Iris pigment epithelial cell (primary cell): ENCODE data around the gene MCEMP1.
A peak's percentile ranks its signal among the peaks of the same experiment; 100 is the strongest.

Source experiments
- DNase-seq: peaks from one replicate; pipeline ENCODE4 v3.0.0-alpha.2; 2011; ENCODE audit warnings: low read depth

Gene MCEMP1

GRCh38 chr19:7697721-7698287 lies 20.9 kb downstream of the MCEMP1 start:
- no peak for DNase-seq

- no peak for DNase-seq
These were observed 21.7 kb downstream of the MCEMP1 start for GRCh38 chr19:7698583-7698982.

GRCh38 chr19:7699003-7699402 lies 22.1 kb downstream of the MCEMP1 start:
- DNase-seq, result no peak

- DNase-seq, result peak; percentile 17
These were observed 22.8 kb downstream of the MCEMP1 start for GRCh38 chr19:7699417-7700401.

GRCh38 chr19:7701049-7701653 lies 24.3 kb downstream of the MCEMP1 start:
- DNase-seq, result no peak

- no peak for DNase-seq
These were observed 25.0 kb downstream of the MCEMP1 start, which contains the start of gene FCER2 for GRCh38 chr19:7701654-7702457. TSS of gene FCER2 (minus strand) at chr19:7702131. CDS start at chr19:7699760, 2,371 bp downstream.

GRCh38 chr19:7703332-7703731 lies 26.4 kb downstream of the MCEMP1 start:
- no peak for DNase-seq

- DNase-seq, result no peak
These were observed 27.6 kb downstream of the MCEMP1 start for GRCh38 chr19:7704280-7705060.

- DNase-seq, result no peak
These were observed 28.7 kb downstream of the MCEMP1 start for GRCh38 chr19:7705387-7706187.

GRCh38 chr19:7706188-7706954 lies 29.5 kb downstream of the MCEMP1 start:
- no peak for DNase-seq

- DNase-seq, result no peak
These were observed 30.1 kb downstream of the MCEMP1 start for GRCh38 chr19:7706955-7707456.

- no peak for DNase-seq
These were observed 33.1 kb downstream of the MCEMP1 start for GRCh38 chr19:7709932-7710460.

GRCh38 chr19:7710616-7711015 lies 33.7 kb downstream of the MCEMP1 start:
- DNase-seq, result no peak

- no peak for DNase-seq
These were observed 38.8 kb downstream of the MCEMP1 start for GRCh38 chr19:7715671-7716070.

GRCh38 chr19:7716762-7717161 lies 39.9 kb downstream of the MCEMP1 start:
- no peak for DNase-seq

GRCh38 chr19:7718668-7719067 lies 41.8 kb downstream of the MCEMP1 start:
- no peak for DNase-seq

- no peak for DNase-seq
These were observed 43.5 kb downstream of the MCEMP1 start for GRCh38 chr19:7720351-7720750.

GRCh38 chr19:7722231-7722651 lies 45.4 kb downstream of the MCEMP1 start:
- DNase-seq, result no peak

- no peak for DNase-seq
These were observed 48.9 kb downstream of the MCEMP1 start for GRCh38 chr19:7725791-7726190.
